Tibial nerve (tissue), 4 donors: ENCODE measurements around the gene TLX3. TPM values are rescaled to one million over a fixed set of nuclear protein-coding genes. Genes with fewer than 3 reads are reported as not detected.
A peak's percentile ranks its signal among the peaks of the same experiment; 100 is the strongest.
"Not testable (repeated sequence)": the region's sequence is repeated elsewhere in the genome, so short reads cannot be mapped to it uniquely, and the experiment has no call there.

Source experiments
- DNase-seq, 2 donors: peaks; one replicate each; pipeline ENCODE4 v3.0.0-alpha.2; 2019; ENCODE audit warnings: low spot score in 2 of 2
- H3K27ac ChIP-seq, 4 donors: fragments of 200-600 bp; sonication (generic) in 3 of 4; one replicate each; pipeline ENCODE4 v1.5.1; 2017 to 2019; ENCODE audit warnings: mild to moderate bottlenecking in 1 of 4
- H3K27me3 ChIP-seq, 2 donors: fragments of 200-600 bp; sonication (generic) in 1 of 2; one replicate each; pipeline versions ENCODE4 v1.5.1 to v1.6.0; 2017 to 2019
- H3K36me3 ChIP-seq, 3 donors: fragments of 200-600 bp; sonication (generic); one replicate each; pipeline ENCODE4 v1.5.1; 2018 to 2019
- H3K4me1 ChIP-seq, 4 donors: fragments of 200-600 bp; sonication (generic) in 3 of 4; one replicate each; pipeline ENCODE4 v1.5.1; 2017 to 2019
- H3K4me3 ChIP-seq, 4 donors: fragments of 200-600 bp; sonication (generic) in 3 of 4; one replicate each; pipeline ENCODE4 v1.5.1; 2017 to 2019; ENCODE audit warnings: mild to moderate bottlenecking in 1 of 4, moderate library complexity in 1 of 4
- H3K9me3 ChIP-seq, 4 donors: fragments of 200-600 bp; sonication (generic) in 3 of 4; one replicate each; pipeline ENCODE4 v1.5.1; 2017 to 2019
- EP300 ChIP-seq, 2 donors: sonication (generic); formaldehyde crosslinking; IDR thresholded peaks; one replicate each; pipeline ENCODE4 v1.6.1; 2017; ENCODE audit warnings: antibody characterized with exemption in 2 of 2, mild to moderate bottlenecking in 1 of 2
- POLR2A ChIP-seq, 2 donors: fragments of 450-650 bp; IDR thresholded peaks; one replicate each; pipeline ENCODE4 v1.6.1; 2017; ENCODE audit warnings: antibody characterized with exemption in 2 of 2, mild to moderate bottlenecking in 2 of 2, moderate library complexity in 2 of 2
- WGBS, 2 donors: methylation state at CpG; one replicate each; pipeline ENCODE4 v1.1.5; 2018; 5-methylcytosine and 5-hydroxymethylcytosine counted together
- small RNA-seq: library from RNA; depleted of rRNA; stranded (forward); fragments of <200 nt; gene quantifications from one replicate; pipeline ENCODE3, GENCODE V24; 2016
- total RNA-seq, 4 donors: library from RNA; depleted of rRNA; stranded (reverse); fragments of >200 nt; gene quantifications; one replicate each; pipeline ENCODE4 v1.1.0, GENCODE V29; 2016
- TF ChIP-seq, protein P1 (sequence below), 5 experiments: fragments of 200-600 bp in 3 of 5; fragments of 450-650 bp in 2 of 5; sonication (generic) in 3 of 5; IDR thresholded peaks; one replicate each; pipeline ENCODE4 v1.5.1; 2016 to 2019; ENCODE audit warnings: antibody characterized with exemption in 5 of 5, mild to moderate bottlenecking in 3 of 5, moderate library complexity in 2 of 5

The TLX3 gene
- total RNA-seq, 4 donors from 2014 or later, result not detected

GRCh38 chr5:171344936-171345608, 36.0 kb downstream of the TLX3 start:
- DNase-seq, result no peak
- 90 to 94% methylated on average over 19 of the region's 19 CpGs for WGBS, 2 donors
- Histone ChIP-seq H3K27me3 (peaks cover 0 to 25% of the 10 kb centered on the region in 2 donors), H3K36me3 (no peaks in the 10 kb centered on the region), H3K4me1 (no peaks in the 10 kb centered on the region), H3K4me3 (no peak overlapping the region), H3K9me3 (no peaks in the 10 kb centered on the region), H3K27ac (no peak overlapping the region)
- TF ChIP-seq, protein P1, sequence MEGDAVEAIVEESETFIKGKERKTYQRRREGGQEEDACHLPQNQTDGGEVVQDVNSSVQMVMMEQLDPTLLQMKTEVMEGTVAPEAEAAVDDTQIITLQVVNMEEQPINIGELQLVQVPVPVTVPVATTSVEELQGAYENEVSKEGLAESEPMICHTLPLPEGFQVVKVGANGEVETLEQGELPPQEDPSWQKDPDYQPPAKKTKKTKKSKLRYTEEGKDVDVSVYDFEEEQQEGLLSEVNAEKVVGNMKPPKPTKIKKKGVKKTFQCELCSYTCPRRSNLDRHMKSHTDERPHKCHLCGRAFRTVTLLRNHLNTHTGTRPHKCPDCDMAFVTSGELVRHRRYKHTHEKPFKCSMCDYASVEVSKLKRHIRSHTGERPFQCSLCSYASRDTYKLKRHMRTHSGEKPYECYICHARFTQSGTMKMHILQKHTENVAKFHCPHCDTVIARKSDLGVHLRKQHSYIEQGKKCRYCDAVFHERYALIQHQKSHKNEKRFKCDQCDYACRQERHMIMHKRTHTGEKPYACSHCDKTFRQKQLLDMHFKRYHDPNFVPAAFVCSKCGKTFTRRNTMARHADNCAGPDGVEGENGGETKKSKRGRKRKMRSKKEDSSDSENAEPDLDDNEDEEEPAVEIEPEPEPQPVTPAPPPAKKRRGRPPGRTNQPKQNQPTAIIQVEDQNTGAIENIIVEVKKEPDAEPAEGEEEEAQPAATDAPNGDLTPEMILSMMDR (IDR thresholded peaks at IDR 0.05), result no peak
- TF ChIP-seq POLR2A (IDR thresholded peaks at IDR 0.05), result no peak
- no peak for TF ChIP-seq EP300 (IDR thresholded peaks at IDR 0.05)

GRCh38 chr5:171351536-171352073, 42.6 kb downstream of the TLX3 start:
- DNase-seq, result no peak
- TF ChIP-seq POLR2A (IDR thresholded peaks at IDR 0.05) (no peak), EP300 (IDR thresholded peaks at IDR 0.05) (no peak)
- TF ChIP-seq, protein P1 (IDR thresholded peaks at IDR 0.05), result no peak
- no peaks in the 10 kb centered on the region for H3K4me1 ChIP-seq
- no peaks in the 10 kb centered on the region for H3K36me3 ChIP-seq
- H3K9me3 ChIP-seq, result no peaks in the 10 kb centered on the region
- H3K27me3 ChIP-seq, result no peaks in the 10 kb centered on the region
- H3K4me3 ChIP-seq, result no peak overlapping the region
- H3K27ac ChIP-seq, result no peak overlapping the region
- WGBS, 2 donors, result 77 to 93% methylated on average over 7 of the region's 7 CpGs

DNA sequence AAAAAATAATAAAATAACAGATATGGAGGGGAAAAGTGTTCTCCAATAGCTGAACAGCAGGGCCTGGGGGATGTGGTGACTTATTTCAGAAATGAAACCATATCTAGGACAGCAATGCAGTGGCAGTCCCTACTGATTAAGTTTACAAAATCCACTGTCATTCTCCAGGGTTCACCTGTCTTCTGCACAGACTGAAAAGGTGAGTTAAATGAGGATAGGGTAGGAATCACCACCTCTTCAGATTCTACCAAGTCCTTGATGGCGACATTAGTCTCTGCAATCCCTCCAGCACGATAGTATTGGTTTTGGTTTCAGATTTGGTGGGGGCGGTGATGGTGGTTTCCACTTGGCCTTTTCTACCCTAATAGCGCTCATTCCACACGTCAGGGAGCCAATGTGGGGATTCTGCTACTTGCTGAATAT, 46.3 kb downstream of the TLX3 start:
- Histone ChIP-seq H3K27ac (no peak overlapping the region), H3K36me3 (no peaks in the 10 kb centered on the region), H3K4me3 (peak overlapping the region in 1 of 4 donors; percentile 9), H3K27me3 (no peaks in the 10 kb centered on the region), H3K4me1 (no peaks in the 10 kb centered on the region), H3K9me3 (no peaks in the 10 kb centered on the region)
- TF ChIP-seq, protein P1 (IDR thresholded peaks at IDR 0.05), result no peak
- TF ChIP-seq EP300 (IDR thresholded peaks at IDR 0.05) (no peak), POLR2A (IDR thresholded peaks at IDR 0.05) (no peak)
- DNase-seq, result no peak
- 91 to 92% methylated on average over 5 of the region's 5 CpGs for WGBS, 2 donors

DNA sequence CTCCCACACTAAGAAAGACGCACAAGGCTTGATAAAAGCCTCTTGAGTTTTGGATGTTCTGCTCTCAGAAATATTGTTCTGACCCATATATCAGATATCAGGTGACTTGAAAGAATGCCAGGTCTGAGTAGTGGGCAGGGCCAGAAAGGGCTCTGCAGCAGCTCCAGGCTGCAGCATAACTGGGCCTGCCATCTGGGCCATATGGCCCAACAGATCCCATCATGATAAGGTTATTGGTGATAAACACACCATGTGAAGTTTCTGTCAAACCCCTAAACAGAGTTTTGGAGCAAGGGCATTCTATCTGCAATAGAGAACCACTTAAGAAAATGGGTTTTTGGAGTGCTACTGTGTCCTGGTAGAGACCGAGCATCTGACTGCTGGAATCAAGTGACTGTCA, 48.8 kb downstream of the TLX3 start:
- DNase-seq, result no peak
- Histone ChIP-seq H3K4me1 (no peaks in the 10 kb centered on the region), H3K27me3 (no peaks in the 10 kb centered on the region), H3K36me3 (no peaks in the 10 kb centered on the region), H3K9me3 (no peaks in the 10 kb centered on the region), H3K27ac (no peak overlapping the region), H3K4me3 (no peak overlapping the region)
- WGBS, 2 donors, result 93 to 95% methylated on average over 2 of the region's 2 CpGs
- TF ChIP-seq EP300 (IDR thresholded peaks at IDR 0.05) (no peak), POLR2A (IDR thresholded peaks at IDR 0.05) (no peak)
- TF ChIP-seq, protein P1 (IDR thresholded peaks at IDR 0.05), result no peak

DNA sequence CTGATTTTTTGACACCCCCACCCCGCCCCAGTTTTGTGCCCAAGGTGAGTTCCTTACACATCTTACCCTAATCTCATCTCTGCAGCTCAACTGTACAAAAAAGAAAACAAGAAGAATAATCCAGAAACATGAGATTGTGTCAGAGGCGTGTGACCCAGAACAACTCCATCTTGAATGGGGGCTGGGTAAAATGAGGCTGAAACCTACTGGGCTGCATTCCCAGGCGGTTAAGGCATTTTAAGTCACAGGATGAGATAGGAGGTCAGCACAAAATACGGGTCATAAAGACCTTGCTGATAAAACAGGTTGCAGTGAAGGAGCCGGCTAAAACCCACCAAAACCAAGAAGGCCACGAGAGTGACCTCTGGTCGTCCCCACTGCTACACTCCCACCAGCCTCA, 52.1 kb downstream of the TLX3 start:
- not testable (repeated sequence) for H3K9me3 ChIP-seq, DNase-seq, H3K27me3 ChIP-seq, H3K36me3 ChIP-seq, H3K27ac ChIP-seq, H3K4me1 ChIP-seq, H3K4me3 ChIP-seq
- 71 to 79% methylated on average over 7 of the region's 7 CpGs for WGBS, 2 donors

Small RNAs within 50 kb of the gene (small RNA-seq; reads per million reads assigned to genes)
- gene AC091980.1, result not detected
- not detected for gene RN7SL339P

Other genes with a start within 250 kb of the TLX3 start
- 100 to 1,000 TPM; 422 to 496 (median 444) TPM for gene NPM1, start 78.6 kb downstream of the TLX3 start, total RNA-seq
- gene FGF18, start 110.4 kb downstream of the TLX3 start, total RNA-seq, result 1 to 10 TPM; 2.4 to 6.9 (median 6.4) TPM